ENCODE data around the gene TOX4. TPM values are rescaled to one million over a fixed set of nuclear protein-coding genes. Genes with fewer than 3 reads are reported as not detected.

TOX4 gene
- total RNA-seq, 1 experiment from 2014 or later: 50.1 TPM

GRCh38 chr14:21503376-21503775 is 26.4 kb downstream of the TOX4 start:
- CTCF ChIA-PET: no interaction called here
- in situ Hi-C loops (cut with HindIII; ENCODE audit: low pct_unique_long_range_greater_than_20kb, low sequenced_read_pairs): no loop called here

DNA sequence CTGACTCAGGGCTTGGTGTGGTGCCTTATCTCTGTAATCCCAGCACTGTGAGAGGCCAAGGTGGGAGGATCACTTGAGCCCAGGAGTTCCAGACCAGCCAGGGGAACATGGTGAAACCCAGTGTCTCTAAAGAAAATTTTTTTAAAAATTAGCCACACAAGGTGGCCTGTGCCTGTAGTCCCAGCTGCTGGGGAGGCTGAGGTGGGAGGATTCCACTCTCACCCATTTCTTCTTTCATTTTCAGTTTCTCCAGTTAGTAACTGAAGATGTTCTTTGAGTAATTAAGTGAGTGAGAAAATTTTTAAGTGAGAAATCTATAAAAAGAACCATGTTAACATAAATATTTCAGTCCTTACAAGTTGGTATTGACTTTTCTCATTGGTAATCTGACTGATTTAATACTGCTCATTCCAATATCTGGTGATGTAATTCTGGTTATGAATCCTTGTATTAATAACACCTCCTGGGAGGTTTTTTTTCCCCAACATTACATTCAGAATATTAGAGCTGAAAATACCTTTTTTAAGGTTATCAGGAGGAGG is 28.1 kb downstream of the TOX4 start:
- in situ Hi-C loops (cut with HindIII; ENCODE audit: low pct_unique_long_range_greater_than_20kb, low sequenced_read_pairs): no loop called here

More at GRCh38 chr14:21503376-21503775, 26.4 kb downstream of the TOX4 start:
- no peak for ATAC-seq
- DNase-seq (ENCODE audit: low read depth, low spot score): no peak
- Histone ChIP-seq H3K27ac (ENCODE audit: low read length) (no peak overlapping the region), H3K4me3 (ENCODE audit: low read depth in 2 of 2, low read length in 2 of 2) (no peak overlapping the region), H3K4me1 (ENCODE audit: control insufficient read depth, insufficient read depth, low read length) (no peaks in the 10 kb centered on the region), H3K36me3 (ENCODE audit: control insufficient read depth, insufficient read depth, low read length) (peaks cover 14% of the 10 kb centered on the region), H3K9me3 (ENCODE audit: control insufficient read depth, insufficient read depth, low read depth, low read length) (no peaks in the 10 kb centered on the region), H3K27me3 (ENCODE audit: control insufficient read depth, insufficient read depth, low read length) (no peaks in the 10 kb centered on the region)
- POLR2A ChIA-PET: no interaction called here
- intact Hi-C loops (cut with micrococcal nuclease; ENCODE audit: unreplicated experiment): no loop called here
- BruUV-seq (replicated peaks): no TSS peak
- TF ChIP-seq CTCF (IDR thresholded peaks at IDR 0.05): no peak
- TF ChIP-seq SIN3A (IDR thresholded peaks at IDR 0.05; ENCODE audit: borderline replicate concordance, insufficient read depth, low read depth, low read length): no peak
- TF ChIP-seq, protein P1, sequence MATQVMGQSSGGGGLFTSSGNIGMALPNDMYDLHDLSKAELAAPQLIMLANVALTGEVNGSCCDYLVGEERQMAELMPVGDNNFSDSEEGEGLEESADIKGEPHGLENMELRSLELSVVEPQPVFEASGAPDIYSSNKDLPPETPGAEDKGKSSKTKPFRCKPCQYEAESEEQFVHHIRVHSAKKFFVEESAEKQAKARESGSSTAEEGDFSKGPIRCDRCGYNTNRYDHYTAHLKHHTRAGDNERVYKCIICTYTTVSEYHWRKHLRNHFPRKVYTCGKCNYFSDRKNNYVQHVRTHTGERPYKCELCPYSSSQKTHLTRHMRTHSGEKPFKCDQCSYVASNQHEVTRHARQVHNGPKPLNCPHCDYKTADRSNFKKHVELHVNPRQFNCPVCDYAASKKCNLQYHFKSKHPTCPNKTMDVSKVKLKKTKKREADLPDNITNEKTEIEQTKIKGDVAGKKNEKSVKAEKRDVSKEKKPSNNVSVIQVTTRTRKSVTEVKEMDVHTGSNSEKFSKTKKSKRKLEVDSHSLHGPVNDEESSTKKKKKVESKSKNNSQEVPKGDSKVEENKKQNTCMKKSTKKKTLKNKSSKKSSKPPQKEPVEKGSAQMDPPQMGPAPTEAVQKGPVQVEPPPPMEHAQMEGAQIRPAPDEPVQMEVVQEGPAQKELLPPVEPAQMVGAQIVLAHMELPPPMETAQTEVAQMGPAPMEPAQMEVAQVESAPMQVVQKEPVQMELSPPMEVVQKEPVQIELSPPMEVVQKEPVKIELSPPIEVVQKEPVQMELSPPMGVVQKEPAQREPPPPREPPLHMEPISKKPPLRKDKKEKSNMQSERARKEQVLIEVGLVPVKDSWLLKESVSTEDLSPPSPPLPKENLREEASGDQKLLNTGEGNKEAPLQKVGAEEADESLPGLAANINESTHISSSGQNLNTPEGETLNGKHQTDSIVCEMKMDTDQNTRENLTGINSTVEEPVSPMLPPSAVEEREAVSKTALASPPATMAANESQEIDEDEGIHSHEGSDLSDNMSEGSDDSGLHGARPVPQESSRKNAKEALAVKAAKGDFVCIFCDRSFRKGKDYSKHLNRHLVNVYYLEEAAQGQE (IDR thresholded peaks at IDR 0.05; ENCODE audit: insufficient read depth in 1 of 2, low read depth in 2 of 2, low read length in 1 of 2): no peak
- TF ChIP-seq TCF7L2 (IDR thresholded peaks at IDR 0.05; ENCODE audit: low read depth, low read length): no peak
- TF ChIP-seq POLR2AphosphoS5 (IDR thresholded peaks at IDR 0.05; ENCODE audit: low read depth, low read length): no peak

More for the DNA sequence above, 28.1 kb downstream of the TOX4 start:
- Histone ChIP-seq H3K27ac (ENCODE audit: low read length) (no peak overlapping the region), H3K36me3 (ENCODE audit: control insufficient read depth, insufficient read depth, low read length) (peaks cover 8% of the 10 kb centered on the region), H3K4me1 (ENCODE audit: control insufficient read depth, insufficient read depth, low read length) (peaks cover 8% of the 10 kb centered on the region), H3K9me3 (ENCODE audit: control insufficient read depth, insufficient read depth, low read depth, low read length) (no peaks in the 10 kb centered on the region), H3K27me3 (ENCODE audit: control insufficient read depth, insufficient read depth, low read length) (no peaks in the 10 kb centered on the region), H3K4me3 (ENCODE audit: low read depth in 2 of 2, low read length in 2 of 2) (no peak overlapping the region)
- TF ChIP-seq TCF7L2 (IDR thresholded peaks at IDR 0.05; ENCODE audit: low read depth, low read length): no peak
- no peak for TF ChIP-seq SIN3A (IDR thresholded peaks at IDR 0.05; ENCODE audit: borderline replicate concordance, insufficient read depth, low read depth, low read length)
- TF ChIP-seq, protein P1 (IDR thresholded peaks at IDR 0.05; ENCODE audit: insufficient read depth in 1 of 2, low read depth in 2 of 2, low read length in 1 of 2): no peak
- TF ChIP-seq CTCF (IDR thresholded peaks at IDR 0.05): no peak
- no peak for TF ChIP-seq POLR2AphosphoS5 (IDR thresholded peaks at IDR 0.05; ENCODE audit: low read depth, low read length)
- ATAC-seq (no peak), DNase-seq (ENCODE audit: low read depth, low spot score) (no peak)
- CTCF ChIA-PET: no interaction called here
- POLR2A ChIA-PET: no interaction called here
- intact Hi-C loops (cut with micrococcal nuclease; ENCODE audit: unreplicated experiment): no loop called here
- BruUV-seq (replicated peaks): no TSS peak

Measured in Panc1 (cell line).